PC-9 (cell line): ENCODE results near the gene NUDT17.

Source experiments
- CTCF ChIP-seq: fragments of 200-600 bp; sonication (generic); conservative IDR thresholded peaks from 2 replicates; pipeline ENCODE4 v1.6.1; 2017; ENCODE audit warnings: mixed run types, antibody characterized with exemption, mild to moderate bottlenecking, moderate library complexity
- EZH2 ChIP-seq: fragments of 200-600 bp; sonication (generic); IDR thresholded peaks from 2 replicates; pipeline ENCODE4 v1.8.0; 2017; ENCODE audit warnings: antibody characterized with exemption, low read depth

GRCh38 chr1:145879775-145880174, 34.3 kb downstream of the NUDT17 start:
- no peak for TF ChIP-seq CTCF
- TF ChIP-seq EZH2, result no peak
